ENCODE data around the gene NUP93.
"Not testable (repeated sequence)": the region's sequence is repeated elsewhere in the genome, so short reads cannot be mapped to it uniquely, and the experiment has no call there.

DNA sequence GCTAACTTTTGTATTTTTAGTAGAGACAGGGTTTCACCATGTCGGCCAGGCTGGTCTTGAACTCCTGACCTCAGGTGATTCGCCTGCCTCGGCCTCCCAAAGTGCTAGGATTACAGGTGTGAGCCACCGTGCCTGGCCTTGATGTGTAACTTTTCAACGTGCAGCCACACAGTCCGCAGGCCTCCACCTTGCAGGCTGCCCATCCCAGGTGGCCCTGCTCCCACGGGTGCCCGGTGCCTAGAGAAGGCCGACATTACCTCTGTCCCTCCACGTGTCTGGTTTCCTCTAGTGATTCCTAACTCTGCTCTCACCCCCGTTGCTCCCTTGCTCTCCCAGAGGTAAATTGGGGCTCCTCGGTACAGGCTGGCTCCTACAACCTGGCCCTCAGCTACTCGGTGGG, 155.0 kb downstream of the NUP93 start:
- not testable (repeated sequence) for TF ChIP-seq EZH2phosphoT487 (IDR thresholded peaks at IDR 0.05; ENCODE audit: borderline replicate concordance, low read depth); SIN3A (IDR thresholded peaks at IDR 0.05; ENCODE audit: borderline replicate concordance, low read depth, low read length); RXRA (IDR thresholded peaks at IDR 0.05; ENCODE audit: borderline replicate concordance, low read depth)
- TF ChIP-seq, protein P1, sequence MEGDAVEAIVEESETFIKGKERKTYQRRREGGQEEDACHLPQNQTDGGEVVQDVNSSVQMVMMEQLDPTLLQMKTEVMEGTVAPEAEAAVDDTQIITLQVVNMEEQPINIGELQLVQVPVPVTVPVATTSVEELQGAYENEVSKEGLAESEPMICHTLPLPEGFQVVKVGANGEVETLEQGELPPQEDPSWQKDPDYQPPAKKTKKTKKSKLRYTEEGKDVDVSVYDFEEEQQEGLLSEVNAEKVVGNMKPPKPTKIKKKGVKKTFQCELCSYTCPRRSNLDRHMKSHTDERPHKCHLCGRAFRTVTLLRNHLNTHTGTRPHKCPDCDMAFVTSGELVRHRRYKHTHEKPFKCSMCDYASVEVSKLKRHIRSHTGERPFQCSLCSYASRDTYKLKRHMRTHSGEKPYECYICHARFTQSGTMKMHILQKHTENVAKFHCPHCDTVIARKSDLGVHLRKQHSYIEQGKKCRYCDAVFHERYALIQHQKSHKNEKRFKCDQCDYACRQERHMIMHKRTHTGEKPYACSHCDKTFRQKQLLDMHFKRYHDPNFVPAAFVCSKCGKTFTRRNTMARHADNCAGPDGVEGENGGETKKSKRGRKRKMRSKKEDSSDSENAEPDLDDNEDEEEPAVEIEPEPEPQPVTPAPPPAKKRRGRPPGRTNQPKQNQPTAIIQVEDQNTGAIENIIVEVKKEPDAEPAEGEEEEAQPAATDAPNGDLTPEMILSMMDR (IDR thresholded peaks at IDR 0.05), result not testable (repeated sequence)
- TF ChIP-seq, protein P2, sequence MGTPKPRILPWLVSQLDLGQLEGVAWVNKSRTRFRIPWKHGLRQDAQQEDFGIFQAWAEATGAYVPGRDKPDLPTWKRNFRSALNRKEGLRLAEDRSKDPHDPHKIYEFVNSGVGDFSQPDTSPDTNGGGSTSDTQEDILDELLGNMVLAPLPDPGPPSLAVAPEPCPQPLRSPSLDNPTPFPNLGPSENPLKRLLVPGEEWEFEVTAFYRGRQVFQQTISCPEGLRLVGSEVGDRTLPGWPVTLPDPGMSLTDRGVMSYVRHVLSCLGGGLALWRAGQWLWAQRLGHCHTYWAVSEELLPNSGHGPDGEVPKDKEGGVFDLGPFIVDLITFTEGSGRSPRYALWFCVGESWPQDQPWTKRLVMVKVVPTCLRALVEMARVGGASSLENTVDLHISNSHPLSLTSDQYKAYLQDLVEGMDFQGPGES (IDR thresholded peaks at IDR 0.05; ENCODE audit: low read depth, low read length), result not testable (repeated sequence)
